HG02973 (cell line): ENCODE results near the gene MLYCD.

Experiments
- ATAC-seq: cut with Tn5 transposase; IDR thresholded peaks from one replicate; pipeline ENCODE4 v1.9.1; 2021; ENCODE audit warnings: moderate library complexity; ENCODE audit not compliant: unreplicated experiment

The MLYCD gene

GRCh38 chr16:83899272-83899897 is 470 bp downstream of the MLYCD start:
- peak; percentile 57 for ATAC-seq

- ATAC-seq: no peak
Measured at GRCh38 chr16:83899978-83900377, 1.1 kb downstream of the MLYCD start.

- ATAC-seq: no peak
Measured at GRCh38 chr16:83900571-83900970, 1.7 kb downstream of the MLYCD start.

GRCh38 chr16:83901101-83901500 is 2.2 kb downstream of the MLYCD start:
- no peak for ATAC-seq

- no peak for ATAC-seq
Measured at GRCh38 chr16:83903751-83904150, 4.8 kb downstream of the MLYCD start.

- no peak for ATAC-seq
Measured at GRCh38 chr16:83906683-83907082, 7.8 kb downstream of the MLYCD start.

GRCh38 chr16:83907111-83907510 is 8.2 kb downstream of the MLYCD start:
- ATAC-seq: no peak

GRCh38 chr16:83907631-83908250 is 8.8 kb downstream of the MLYCD start:
- no peak for ATAC-seq

- no peak for ATAC-seq
Measured at GRCh38 chr16:83908798-83909197, 9.9 kb downstream of the MLYCD start.

GRCh38 chr16:83911290-83911689 is 12.4 kb downstream of the MLYCD start:
- ATAC-seq: no peak

GRCh38 chr16:83912519-83913244 is 13.8 kb downstream of the MLYCD start:
- no peak for ATAC-seq

- ATAC-seq: no peak
Measured at GRCh38 chr16:83913245-83913633, 14.3 kb downstream of the MLYCD start.

GRCh38 chr16:83914091-83914710 is 15.3 kb downstream of the MLYCD start:
- ATAC-seq: no peak

GRCh38 chr16:83915081-83915480 is 16.2 kb downstream of the MLYCD start:
- no peak for ATAC-seq

- no peak for ATAC-seq
Measured at GRCh38 chr16:83915491-83915890, 16.6 kb downstream of the MLYCD start.

- ATAC-seq: no peak
Measured at GRCh38 chr16:83917152-83918120, 18.5 kb downstream of the MLYCD start.

GRCh38 chr16:83920894-83921491 is 22.1 kb downstream of the MLYCD start:
- ATAC-seq: no peak

GRCh38 chr16:83923581-83924365 is 24.9 kb downstream of the MLYCD start:
- no peak for ATAC-seq

GRCh38 chr16:83924686-83925085 is 25.8 kb downstream of the MLYCD start:
- ATAC-seq: no peak
